Activated naive CD4-positive, alpha-beta T cell treated with anti-CD3 and anti-CD28 coated beads, Interleukin-2, amount 50 U/mL, for 72 hours (primary cell): ENCODE results near the gene PDLIM4. TPM values are rescaled to one million over a fixed set of nuclear protein-coding genes. Genes with fewer than 3 reads are reported as not detected.

Source experiments
- ATAC-seq, 2 donors: fragments of 150-1000 bp; cut with Tn5 transposase; 2 replicates each; pipeline ENCODE4 v1.10.0; 2021; ENCODE audit warnings: mild to moderate bottlenecking in 2 of 2, moderate library complexity in 2 of 2
- DNase-seq, 2 donors: peaks; one replicate each; pipeline ENCODE4 v3.0.0; 2021 to 2022; ENCODE audit warnings: low spot score in 2 of 2
- H3K27ac Mint-ChIP-seq, 2 donors: one replicate each; pipeline ENCODE4 v1.8.0; 2022; ENCODE audit warnings: mild to moderate bottlenecking in 2 of 2, mixed read lengths in 2 of 2
- H3K36me3 Mint-ChIP-seq, 2 donors: one replicate each; pipeline ENCODE4 v1.8.0; 2022; ENCODE audit warnings: mixed read lengths in 2 of 2
- H3K9me3 Mint-ChIP-seq, 2 donors: one replicate each; pipeline ENCODE4 v1.8.0; 2022; ENCODE audit warnings: mixed read lengths in 2 of 2
- total RNA-seq, 2 donors: library from RNA; stranded (reverse); gene quantifications; one replicate each; pipeline ENCODE4 v1.2.3, GENCODE V29; 2022

The PDLIM4 gene
- total RNA-seq, 2 donors from 2014 or later = not detected

GRCh38 chr5:132281856-132282614 is 24.5 kb downstream of the PDLIM4 start:
- H3K9me3 Mint-ChIP-seq = no peaks in the 10 kb centered on the region
- no peak for ATAC-seq
- DNase-seq = no peak
- H3K27ac Mint-ChIP-seq = no peak overlapping the region
- no peaks in the 10 kb centered on the region for H3K36me3 Mint-ChIP-seq

- Mint-ChIP-seq H3K36me3 (no peaks in the 10 kb centered on the region), H3K9me3 (no peaks in the 10 kb centered on the region), H3K27ac (no peak overlapping the region)
- ATAC-seq = no peak
- DNase-seq = no peak
Observed at GRCh38 chr5:132283423-132284043, 26.0 kb downstream of the PDLIM4 start.

- Mint-ChIP-seq H3K9me3 (no peaks in the 10 kb centered on the region), H3K27ac (no peak overlapping the region), H3K36me3 (no peaks in the 10 kb centered on the region)
- DNase-seq (no peak), ATAC-seq (no peak)
Observed at GRCh38 chr5:132289097-132289496, 31.6 kb downstream of the PDLIM4 start.

GRCh38 chr5:132291026-132291425 is 33.5 kb downstream of the PDLIM4 start:
- DNase-seq = no peak
- no peaks in the 10 kb centered on the region for H3K9me3 Mint-ChIP-seq
- H3K36me3 Mint-ChIP-seq = no peaks in the 10 kb centered on the region
- H3K27ac Mint-ChIP-seq = no peak overlapping the region
- ATAC-seq = no peak

GRCh38 chr5:132293066-132293991 is 35.8 kb downstream of the PDLIM4 start:
- Mint-ChIP-seq H3K36me3 (no peaks in the 10 kb centered on the region), H3K9me3 (no peaks in the 10 kb centered on the region), H3K27ac (peak overlapping the region; percentile 95 to 97)
- DNase-seq (peak; percentile 71 to 84), ATAC-seq (peak; percentile 54 to 58)

- ATAC-seq = peak; percentile 60 to 82
- Mint-ChIP-seq H3K9me3 (no peaks in the 10 kb centered on the region), H3K27ac (peak within 1 kb of the TSS; percentile 95 to 97), H3K36me3 (no peaks in the 10 kb centered on the region)
- peak; percentile 82 to 85 for DNase-seq
Observed at GRCh38 chr5:132293992-132294727, 36.7 kb downstream of the PDLIM4 start, which contains the start of gene SLC22A4. SLC22A4 (plus strand) TSS chr5:132294394; CDS start chr5:132294617, 223 bp downstream.

GRCh38 chr5:132294728-132295504 is 37.4 kb downstream of the PDLIM4 start:
- ATAC-seq = peak; percentile 66 to 78
- H3K27ac Mint-ChIP-seq = peak overlapping the region; percentile 93 to 95
- H3K36me3 Mint-ChIP-seq = no peaks in the 10 kb centered on the region
- peak; percentile 73 to 83 for DNase-seq
- H3K9me3 Mint-ChIP-seq = no peaks in the 10 kb centered on the region

GRCh38 chr5:132295505-132296411 is 38.3 kb downstream of the PDLIM4 start:
- Mint-ChIP-seq H3K27ac (peak overlapping the region; percentile 62 to 95), H3K9me3 (no peaks in the 10 kb centered on the region)
- ATAC-seq = no peak

GRCh38 chr5:132296412-132297016 is 39.0 kb downstream of the PDLIM4 start:
- no peak for DNase-seq
- no peaks in the 10 kb centered on the region for H3K36me3 Mint-ChIP-seq
- no peaks in the 10 kb centered on the region for H3K9me3 Mint-ChIP-seq
- no peak for ATAC-seq
- no peak overlapping the region for H3K27ac Mint-ChIP-seq

More at GRCh38 chr5:132295505-132296411, 38.3 kb downstream of the PDLIM4 start:
- no peak for DNase-seq
- no peaks in the 10 kb centered on the region for H3K36me3 Mint-ChIP-seq

- Mint-ChIP-seq H3K27ac (peak overlapping the region in 1 of 2 donors; percentile 50), H3K36me3 (no peaks in the 10 kb centered on the region), H3K9me3 (no peaks in the 10 kb centered on the region)
- no peak for ATAC-seq
- DNase-seq = no peak
Observed at GRCh38 chr5:132297211-132297940, 39.9 kb downstream of the PDLIM4 start.

GRCh38 chr5:132298298-132299212 is 41.1 kb downstream of the PDLIM4 start:
- no peak overlapping the region for H3K27ac Mint-ChIP-seq
- peaks cover under 1 to 2% of the 10 kb centered on the region in 2 donors for H3K36me3 Mint-ChIP-seq
- DNase-seq = no peak
- ATAC-seq = no peak
- peaks cover 0 to under 1% of the 10 kb centered on the region in 2 donors for H3K9me3 Mint-ChIP-seq

GRCh38 chr5:132299917-132300316 is 42.4 kb downstream of the PDLIM4 start:
- ATAC-seq (no peak), DNase-seq (no peak)
- H3K27ac Mint-ChIP-seq = no peak overlapping the region
- H3K36me3 Mint-ChIP-seq = peaks cover 10% of the 10 kb centered on the region in 2 donors
- H3K9me3 Mint-ChIP-seq = peaks cover 5 to 10% of the 10 kb centered on the region in 2 donors
